A673 (cell line): ENCODE measurements around the gene ZNF205. TPM values are rescaled to one million over a fixed set of nuclear protein-coding genes. Genes with fewer than 3 reads are reported as not detected.

Source experiments
- BruUV-seq: library from RNA; stranded (reverse); fragments of 400-500 nt; replicated peaks from 2 replicates; lab custom pipeline; 2021; lab: Mats Ljungman, UMichigan
- CTCF ChIA-PET: fragments of 300-600 bp; sonication (Branson Sonifier 250); formaldehyde crosslinking; loops from one replicate; lab custom pipeline; 2022; ENCODE audit warnings: antibody characterized with exemption; lab: Charles Lee
- POLR2A ChIA-PET: fragments of 300-600 bp; sonication (Branson Sonifier 250); formaldehyde crosslinking; loops from one replicate; lab custom pipeline; 2022; ENCODE audit warnings: antibody characterized with exemption; ENCODE audit not compliant: low non-redundant PET; lab: Charles Lee
- DNase-seq: peaks from one replicate; pipeline ENCODE4 v3.0.0-alpha.2; 2015; ENCODE audit warnings: low spot score
- H3K27ac ChIP-seq: fragments of 200-600 bp; sonication (generic); 2 replicates; pipeline ENCODE4 v1.5.1; 2016; ENCODE audit warnings: mixed run types, low read depth, mild to moderate bottlenecking, mixed read lengths, antibody characterized with exemption, low read length; ENCODE audit not compliant: poor library complexity, severe bottlenecking
- H3K27me3 ChIP-seq: fragments of 200-600 bp; sonication (generic); replicated peaks from 2 replicates; pipeline ENCODE4 v1.6.1; 2017; ENCODE audit warnings: mixed run types, low read depth, mild to moderate bottlenecking, mixed read lengths, antibody characterized with exemption, low read length; ENCODE audit not compliant: insufficient read depth, poor library complexity
- H3K36me3 ChIP-seq: fragments of 200-600 bp; sonication (generic); 2 replicates; pipeline ENCODE4 v1.6.1; 2016; ENCODE audit warnings: mixed run types, mild to moderate bottlenecking, mixed read lengths, antibody characterized with exemption, low read length; ENCODE audit not compliant: insufficient read depth, poor library complexity, severe bottlenecking
- H3K4me1 ChIP-seq: fragments of 200-600 bp; sonication (generic); 2 replicates; pipeline ENCODE4 v1.6.1; 2017; ENCODE audit warnings: mixed run types, mild to moderate bottlenecking, mixed read lengths, antibody characterized with exemption, low read length; ENCODE audit not compliant: insufficient read depth, poor library complexity, severe bottlenecking
- H3K4me3 ChIP-seq: fragments of 200-600 bp; sonication (generic); 2 replicates; pipeline ENCODE4 v1.5.1; 2016; ENCODE audit warnings: low read depth, mixed run types, mild to moderate bottlenecking, mixed read lengths, low read length; ENCODE audit not compliant: poor library complexity, severe bottlenecking
- H3K9me3 ChIP-seq: fragments of 200-600 bp; sonication (generic); 2 replicates; pipeline ENCODE4 v1.6.1; 2016; ENCODE audit warnings: mixed run types, low read depth, mild to moderate bottlenecking, mixed read lengths, antibody characterized with exemption, low read length; ENCODE audit not compliant: poor library complexity, severe bottlenecking
- CTCF ChIP-seq: fragments of 300-800, 200-600 bp; sonication (generic); conservative IDR thresholded peaks from 2 replicates; pipeline ENCODE4 v1.5.1; 2017; ENCODE audit warnings: low read depth, mild to moderate bottlenecking, antibody characterized with exemption, low read length, moderate library complexity, mixed read lengths
- EZH2 ChIP-seq: fragments of 200-600 bp; sonication (generic); IDR thresholded peaks from 2 replicates; pipeline ENCODE4 v1.6.1; 2017; ENCODE audit warnings: borderline replicate concordance, low read depth, mild to moderate bottlenecking, mixed read lengths, antibody characterized with exemption, low read length; ENCODE audit not compliant: poor library complexity, severe bottlenecking
- intact Hi-C: fragments of 100-400 bp; cut with micrococcal nuclease; formaldehyde crosslinking; loops from one replicate; pipeline ENCODE4 v1.10.0; 2022; ENCODE audit not compliant: unreplicated experiment
- total RNA-seq: library from RNA; stranded (reverse); gene quantifications from 2 replicates; pipeline ENCODE4 v1.2.3, GENCODE V29; 2021

The ZNF205 gene
- total RNA-seq, 1 experiment from 2014 or later, result 19.0 TPM

GRCh38 chr16:3140603-3141427 lies 28.4 kb downstream of the ZNF205 start:
- Histone ChIP-seq H3K27me3 (no peaks in the 10 kb centered on the region), H3K4me1 (peaks cover 4% of the 10 kb centered on the region), H3K36me3 (peaks cover 5% of the 10 kb centered on the region), H3K9me3 (no peaks in the 10 kb centered on the region), H3K27ac (no peak overlapping the region), H3K4me3 (no peak overlapping the region)
- intact Hi-C loops, result no loop called here
- ChIA-PET CTCF (no interaction called here), POLR2A (interaction anchor here (0.5 kb wide), 1 partner anchor 985 kb away, joined by 3 read pairs; the partner anchor contains the start of gene TRAF7)
- no TSS peak for BruUV-seq
- no peak for DNase-seq
- no peak for TF ChIP-seq CTCF
- no peak for TF ChIP-seq EZH2

GRCh38 chr16:3141781-3142311 lies 29.5 kb downstream of the ZNF205 start:
- no TSS peak for BruUV-seq
- intact Hi-C loops, result no loop called here
- no peak overlapping the region for H3K4me3 ChIP-seq
- no peaks in the 10 kb centered on the region for H3K27me3 ChIP-seq
- H3K4me1 ChIP-seq, result no peaks in the 10 kb centered on the region
- DNase-seq, result no peak
- TF ChIP-seq CTCF (no peak), EZH2 (no peak)
- H3K9me3 ChIP-seq, result no peaks in the 10 kb centered on the region
- CTCF ChIA-PET, result no interaction called here
- POLR2A ChIA-PET, result no interaction called here
- H3K36me3 ChIP-seq, result peaks cover 5% of the 10 kb centered on the region
- H3K27ac ChIP-seq, result no peak overlapping the region

GRCh38 chr16:3142327-3142726 lies 29.9 kb downstream of the ZNF205 start:
- no peak for TF ChIP-seq EZH2
- Histone ChIP-seq H3K36me3 (peaks cover 5% of the 10 kb centered on the region), H3K27me3 (no peaks in the 10 kb centered on the region), H3K9me3 (no peaks in the 10 kb centered on the region), H3K27ac (no peak overlapping the region), H3K4me1 (no peaks in the 10 kb centered on the region), H3K4me3 (no peak overlapping the region)
- ChIA-PET POLR2A (no interaction called here), CTCF (no interaction called here)
- intact Hi-C loops, result no loop called here
- DNase-seq, result no peak
- no TSS peak for BruUV-seq
